ENCODE data around the gene MILR1.

DNA sequence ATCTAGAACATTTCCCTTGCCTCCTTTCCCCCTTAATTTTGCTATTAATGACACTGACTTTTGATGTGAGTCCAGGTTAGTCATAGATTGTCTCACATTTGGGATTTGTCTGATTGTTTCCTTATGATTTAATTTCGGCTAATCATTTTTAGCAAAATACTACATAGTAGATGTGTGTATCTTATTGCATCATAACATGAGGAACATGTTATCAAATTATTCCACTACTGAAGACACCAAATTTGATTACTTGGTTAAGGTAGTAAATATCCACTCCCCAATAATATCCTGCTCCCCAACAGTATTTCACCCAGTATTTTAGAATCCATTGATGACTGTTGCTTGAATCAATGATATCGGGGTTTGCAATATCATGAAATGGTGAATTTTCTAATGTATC, 45.2 kb downstream of the MILR1 start:
- TF ChIP-seq, protein P1, sequence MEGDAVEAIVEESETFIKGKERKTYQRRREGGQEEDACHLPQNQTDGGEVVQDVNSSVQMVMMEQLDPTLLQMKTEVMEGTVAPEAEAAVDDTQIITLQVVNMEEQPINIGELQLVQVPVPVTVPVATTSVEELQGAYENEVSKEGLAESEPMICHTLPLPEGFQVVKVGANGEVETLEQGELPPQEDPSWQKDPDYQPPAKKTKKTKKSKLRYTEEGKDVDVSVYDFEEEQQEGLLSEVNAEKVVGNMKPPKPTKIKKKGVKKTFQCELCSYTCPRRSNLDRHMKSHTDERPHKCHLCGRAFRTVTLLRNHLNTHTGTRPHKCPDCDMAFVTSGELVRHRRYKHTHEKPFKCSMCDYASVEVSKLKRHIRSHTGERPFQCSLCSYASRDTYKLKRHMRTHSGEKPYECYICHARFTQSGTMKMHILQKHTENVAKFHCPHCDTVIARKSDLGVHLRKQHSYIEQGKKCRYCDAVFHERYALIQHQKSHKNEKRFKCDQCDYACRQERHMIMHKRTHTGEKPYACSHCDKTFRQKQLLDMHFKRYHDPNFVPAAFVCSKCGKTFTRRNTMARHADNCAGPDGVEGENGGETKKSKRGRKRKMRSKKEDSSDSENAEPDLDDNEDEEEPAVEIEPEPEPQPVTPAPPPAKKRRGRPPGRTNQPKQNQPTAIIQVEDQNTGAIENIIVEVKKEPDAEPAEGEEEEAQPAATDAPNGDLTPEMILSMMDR (IDR thresholded peaks at IDR 0.05; ENCODE audit: insufficient read depth, low read length, poor library complexity, severe bottlenecking) = no peak
- TF ChIP-seq EZH2phosphoT487 (conservative IDR thresholded peaks at IDR 0.05; ENCODE audit: low read length) = no peak

All from SU-DHL-6 (cell line).